H9 (cell line): ENCODE data around the gene CERS5. TPM values are rescaled to one million over a fixed set of nuclear protein-coding genes. Genes with fewer than 3 reads are reported as not detected.

Source experiments
- DNase-seq: peaks from one replicate; pipeline ENCODE4 v3.0.0-alpha.2; 2017
- H2AFZ ChIP-seq: one replicate; pipeline ENCODE4 v1.6.1; 2013; ENCODE audit warnings: mild to moderate bottlenecking, low read length, control low read depth, moderate library complexity
- H2AK5ac ChIP-seq: 2 replicates; pipeline ENCODE4 v1.6.1; 2013; ENCODE audit warnings: low read length, control low read depth, mixed read lengths; ENCODE audit not compliant: insufficient read length
- H2BK120ac ChIP-seq: one replicate; pipeline ENCODE4 v1.6.1; 2013; ENCODE audit warnings: low read depth, mild to moderate bottlenecking, low read length, control low read depth, inconsistent platforms; ENCODE audit not compliant: poor library complexity, severe bottlenecking
- H2BK12ac ChIP-seq: 2 replicates; pipeline ENCODE4 v1.6.1; 2013; ENCODE audit warnings: low read length, control low read depth, mixed read lengths, low read depth; ENCODE audit not compliant: insufficient read length
- H2BK15ac ChIP-seq: 2 replicates; pipeline ENCODE4 v1.6.1; 2013; ENCODE audit warnings: low read depth, low read length, control low read depth
- H2BK20ac ChIP-seq: one replicate; pipeline ENCODE4 v1.6.1; 2013; ENCODE audit warnings: low read depth, mild to moderate bottlenecking, low read length, control low read depth, inconsistent platforms; ENCODE audit not compliant: poor library complexity, severe bottlenecking
- H2BK5ac ChIP-seq: 2 replicates; pipeline ENCODE4 v1.6.1; 2013; ENCODE audit warnings: low read length, control low read depth, mixed read lengths; ENCODE audit not compliant: insufficient read length
- H3K14ac ChIP-seq: 2 replicates; pipeline ENCODE4 v1.6.1; 2013; ENCODE audit warnings: low read length, control low read depth; ENCODE audit not compliant: insufficient read depth
- H3K18ac ChIP-seq: 2 replicates; pipeline ENCODE4 v1.6.1; 2013; ENCODE audit warnings: low read depth, mild to moderate bottlenecking, mixed read lengths, low read length, control low read depth; ENCODE audit not compliant: insufficient read length
- H3K23ac ChIP-seq: 2 replicates; pipeline ENCODE4 v1.6.1; 2013; ENCODE audit warnings: low read length, control low read depth, mixed read lengths, low read depth; ENCODE audit not compliant: insufficient read length
- H3K23me2 ChIP-seq: 2 replicates; pipeline ENCODE4 v1.6.1; 2013; ENCODE audit warnings: low read depth, mild to moderate bottlenecking, mixed read lengths, low read length, control low read depth; ENCODE audit not compliant: insufficient read length, poor library complexity, severe bottlenecking
- H3K27ac ChIP-seq: 2 replicates; pipeline ENCODE4 v1.5.1; 2013; ENCODE audit warnings: low read length, control low read depth, mixed read lengths, low read depth; ENCODE audit not compliant: insufficient read length
- H3K27me3 ChIP-seq: 2 replicates; pipeline ENCODE4 v1.6.1; 2013; ENCODE audit warnings: low read length, control low read depth, inconsistent platforms; ENCODE audit not compliant: insufficient read depth
- H3K4ac ChIP-seq: 2 replicates; pipeline ENCODE4 v1.6.1; 2013; ENCODE audit warnings: low read depth, mild to moderate bottlenecking, control low read depth, inconsistent platforms, low read length, moderate library complexity
- H3K4me1 ChIP-seq: 2 replicates; pipeline ENCODE4 v1.6.1; 2013; ENCODE audit warnings: low read length, control low read depth, inconsistent platforms; ENCODE audit not compliant: insufficient read depth
- H3K4me2 ChIP-seq: 2 replicates; pipeline ENCODE4 v1.6.1; 2013; ENCODE audit warnings: low read length, control low read depth, mixed read lengths; ENCODE audit not compliant: insufficient read length, insufficient read depth
- H3K56ac ChIP-seq: 2 replicates; pipeline ENCODE4 v1.6.1; 2013; ENCODE audit warnings: low read depth, mild to moderate bottlenecking, mixed read lengths, low read length, control low read depth; ENCODE audit not compliant: insufficient read length
- H3K79me1 ChIP-seq: 2 replicates; pipeline ENCODE4 v1.6.1; 2013; ENCODE audit warnings: low read depth, mild to moderate bottlenecking, moderate library complexity, low read length, control low read depth, inconsistent platforms; ENCODE audit not compliant: insufficient read depth, poor library complexity, severe bottlenecking
- H3K79me2 ChIP-seq: 2 replicates; pipeline ENCODE4 v1.6.1; 2013; ENCODE audit warnings: low read length, control low read depth, inconsistent platforms; ENCODE audit not compliant: insufficient read depth
- H3K9ac ChIP-seq: 2 replicates; pipeline ENCODE4 v1.6.1; 2013; ENCODE audit warnings: low read length, control low read depth, mixed read lengths; ENCODE audit not compliant: insufficient read length; ENCODE audit errors: extremely low read depth
- H3K9me3 ChIP-seq: one replicate; pipeline ENCODE4 v1.6.1; 2013; ENCODE audit warnings: low read depth, low read length, inconsistent platforms; ENCODE audit not compliant: control insufficient read depth
- H3T11ph ChIP-seq: one replicate; pipeline ENCODE4 v1.6.1; 2013; ENCODE audit warnings: mild to moderate bottlenecking, low read length, control low read depth, inconsistent platforms
- H4K20me1 ChIP-seq: one replicate; pipeline ENCODE4 v1.6.1; 2013; ENCODE audit not compliant: control insufficient read depth, insufficient read length, insufficient read depth
- H4K5ac ChIP-seq: 2 replicates; pipeline ENCODE4 v1.6.1; 2013; ENCODE audit warnings: low read depth, mild to moderate bottlenecking, mixed read lengths, low read length, control low read depth; ENCODE audit not compliant: insufficient read length
- H4K8ac ChIP-seq: replicated peaks from 2 replicates; pipeline ENCODE4 v1.6.1; 2013; ENCODE audit warnings: low read length, control low read depth, mixed read lengths, low read depth; ENCODE audit not compliant: insufficient read length
- H4K91ac ChIP-seq: 2 replicates; pipeline ENCODE4 v1.6.1; 2013; ENCODE audit warnings: low read depth, mild to moderate bottlenecking, moderate library complexity, mixed read lengths, low read length, control low read depth; ENCODE audit not compliant: insufficient read length
- H3K27ac Mint-ChIP-seq, 3 experiments: 2 replicates in 2 of 3; 3 replicates in 1 of 3; pipeline ENCODE4 v1.8.0; 2020 to 2021; ENCODE audit warnings: mixed read lengths in 3 of 3, mild to moderate bottlenecking in 1 of 3, moderate library complexity in 1 of 3
- H3K27me3 Mint-ChIP-seq: 2 replicates; pipeline ENCODE4 v1.8.0; 2021; ENCODE audit warnings: low read depth, mild to moderate bottlenecking, moderate library complexity, mixed read lengths
- H3K36me3 Mint-ChIP-seq, 3 experiments: 2 replicates in 2 of 3; 3 replicates in 1 of 3; pipeline ENCODE4 v1.8.0; 2020 to 2021; ENCODE audit warnings: low read depth in 3 of 3, mixed read lengths in 3 of 3; ENCODE audit not compliant: insufficient read depth in 1 of 3
- H3K4me1 Mint-ChIP-seq, 2 experiments: 2 replicates each; pipeline ENCODE4 v1.8.0; 2020; ENCODE audit warnings: mixed read lengths in 2 of 2
- H3K4me3 Mint-ChIP-seq, 2 experiments: 2 replicates in 1 of 2; 3 replicates in 1 of 2; pipeline ENCODE4 v1.8.0; 2020 to 2021; ENCODE audit warnings: mild to moderate bottlenecking in 2 of 2, mixed read lengths in 2 of 2, moderate library complexity in 1 of 2
- H3K9me3 Mint-ChIP-seq, 2 experiments: 2 replicates in 1 of 2; 3 replicates in 1 of 2; pipeline ENCODE4 v1.8.0; 2020; ENCODE audit warnings: mild to moderate bottlenecking in 2 of 2, mixed read lengths in 2 of 2, moderate library complexity in 1 of 2
- WGBS: extraction: QIAGEN DNeasy Blood & Tissue Kit; methylation state at CpG from one replicate; pipeline ENCODE4 v1.1.7; 2013; ENCODE audit warnings: missing lambda C conversion rate, low lambda C conversion rate, mixed read lengths; ENCODE audit not compliant: insufficient read length; ENCODE audit errors: extremely low coverage; 5-methylcytosine and 5-hydroxymethylcytosine counted together
- total RNA-seq: library from RNA; stranded (reverse); gene quantifications from 2 replicates; pipeline ENCODE4 v1.2.1, GENCODE V29; 2021
- TF ChIP-seq, protein P1 (sequence below): fragments of 200-600 bp; sonication (generic); conservative IDR thresholded peaks from 3 replicates; pipeline ENCODE4 v1.8.0; 2021; ENCODE audit warnings: antibody characterized with exemption, mild to moderate bottlenecking

CERS5 gene
- total RNA-seq, 1 experiment from 2014 or later = 68.8 TPM

DNA sequence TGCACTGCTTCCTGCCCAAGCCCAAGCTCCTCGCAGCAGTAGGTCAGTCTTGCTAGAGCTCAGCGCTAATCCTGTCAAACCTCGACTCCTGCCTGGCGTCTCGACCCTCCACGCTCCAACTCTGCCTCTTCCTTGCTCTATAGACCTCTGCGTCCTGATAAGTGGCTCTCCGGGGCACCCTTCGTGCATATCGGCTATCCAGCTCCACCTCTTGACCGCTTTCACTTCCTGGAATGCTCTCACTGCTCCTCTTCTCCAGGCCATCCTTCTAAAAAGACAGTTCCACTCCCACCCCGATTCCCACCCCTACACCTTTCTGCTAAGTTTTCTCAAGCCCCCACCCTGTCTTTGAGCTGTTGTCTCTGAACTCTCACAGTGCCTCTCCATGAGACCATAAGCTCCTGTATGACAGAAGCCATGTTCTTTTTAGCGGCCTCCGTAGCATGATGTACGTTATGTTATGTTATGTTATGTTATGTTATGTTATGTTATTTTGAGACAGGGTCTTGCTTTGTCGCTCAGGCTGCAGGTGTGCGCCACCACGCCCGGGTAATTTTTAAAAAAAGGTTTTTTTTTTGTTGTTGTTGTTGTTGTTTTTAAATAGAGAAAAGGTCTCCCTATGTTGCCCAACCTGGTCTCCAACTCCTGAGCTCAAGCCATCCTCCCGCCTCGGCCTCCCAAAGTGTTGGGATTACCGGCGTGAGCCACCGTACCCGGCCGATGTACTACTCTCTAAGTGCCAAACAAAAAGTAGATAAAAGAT lies 54.5 kb downstream of the CERS5 start:
- H3K27me3 Mint-ChIP-seq = no peaks in the 10 kb centered on the region

More for the DNA sequence above, 54.5 kb downstream of the CERS5 start:
- Histone ChIP-seq H3K56ac (no peak overlapping the region), H3K79me1 (peaks cover 3% of the 10 kb centered on the region), H3K23me2 (peaks cover 3% of the 10 kb centered on the region), H3K14ac (peak overlapping the region; percentile 13; the same call in 1 of the 2 replicates), H2BK20ac (no peak overlapping the region), H4K8ac (no peak overlapping the region), H2BK120ac (no peak overlapping the region), H3K4me2 (peak overlapping the region; percentile 52), H3T11ph (no peak overlapping the region), H2BK5ac (no peak overlapping the region), H2AK5ac (no peak overlapping the region), H3K23ac (no peak overlapping the region), H3K9ac (peak overlapping the region; percentile 34), H2BK12ac (no peak overlapping the region), H4K5ac (no peak overlapping the region), H2BK15ac (no peak overlapping the region), H3K9me3 (no peaks in the 10 kb centered on the region), H3K27me3 (no peaks in the 10 kb centered on the region), H4K91ac (no peak overlapping the region), H3K79me2 (no peaks in the 10 kb centered on the region), H3K4ac (no peak overlapping the region), H3K18ac (peak overlapping the region; percentile 0), H3K4me1 (peaks cover 10% of the 10 kb centered on the region; the same call in 1 of the 2 replicates), H3K27ac (peak overlapping the region; percentile 4), H4K20me1 (no peaks in the 10 kb centered on the region), H2AFZ (no peak overlapping the region)
- Mint-ChIP-seq H3K4me1 (peaks cover 15 to 26% of the 10 kb centered on the region in 2 experiments), H3K27ac (peak overlapping the region; percentile 88 to 99 (median 97)), H3K9me3 (no peaks in the 10 kb centered on the region), H3K4me3 (peak overlapping the region; percentile 93 to 94), H3K36me3 (peaks cover 2 to 9% (median 5%) of the 10 kb centered on the region in 3 experiments; a peak in 4 of 7 replicates)
- no CpG with 5 or more reads among the region's 26 CpGs for WGBS
- no peak for DNase-seq
- TF ChIP-seq, protein P1, sequence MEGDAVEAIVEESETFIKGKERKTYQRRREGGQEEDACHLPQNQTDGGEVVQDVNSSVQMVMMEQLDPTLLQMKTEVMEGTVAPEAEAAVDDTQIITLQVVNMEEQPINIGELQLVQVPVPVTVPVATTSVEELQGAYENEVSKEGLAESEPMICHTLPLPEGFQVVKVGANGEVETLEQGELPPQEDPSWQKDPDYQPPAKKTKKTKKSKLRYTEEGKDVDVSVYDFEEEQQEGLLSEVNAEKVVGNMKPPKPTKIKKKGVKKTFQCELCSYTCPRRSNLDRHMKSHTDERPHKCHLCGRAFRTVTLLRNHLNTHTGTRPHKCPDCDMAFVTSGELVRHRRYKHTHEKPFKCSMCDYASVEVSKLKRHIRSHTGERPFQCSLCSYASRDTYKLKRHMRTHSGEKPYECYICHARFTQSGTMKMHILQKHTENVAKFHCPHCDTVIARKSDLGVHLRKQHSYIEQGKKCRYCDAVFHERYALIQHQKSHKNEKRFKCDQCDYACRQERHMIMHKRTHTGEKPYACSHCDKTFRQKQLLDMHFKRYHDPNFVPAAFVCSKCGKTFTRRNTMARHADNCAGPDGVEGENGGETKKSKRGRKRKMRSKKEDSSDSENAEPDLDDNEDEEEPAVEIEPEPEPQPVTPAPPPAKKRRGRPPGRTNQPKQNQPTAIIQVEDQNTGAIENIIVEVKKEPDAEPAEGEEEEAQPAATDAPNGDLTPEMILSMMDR = no peak
